HEK293T (cell line): ENCODE results near the gene PRR23A.

ENCODE experiments used
- BHLHE40 ChIP-seq: fragments of 450-650 bp; IDR thresholded peaks from 2 replicates; pipeline ENCODE4 v1.6.1; 2016; ENCODE audit warnings: mild to moderate bottlenecking, moderate library complexity, borderline replicate concordance
- CTBP1 ChIP-seq: fragments of 450-650 bp; IDR thresholded peaks from 2 replicates; pipeline ENCODE4 v1.6.1; 2016; ENCODE audit warnings: borderline replicate concordance
- LEF1 ChIP-seq: fragments of 450-650 bp; IDR thresholded peaks from 2 replicates; pipeline ENCODE4 v1.6.1; 2017; ENCODE audit warnings: mild to moderate bottlenecking, borderline replicate concordance
- NFRKB ChIP-seq: fragments of 450-650 bp; IDR thresholded peaks from 2 replicates; pipeline ENCODE4 v1.6.1; 2016; ENCODE audit warnings: mild to moderate bottlenecking, moderate library complexity

DNA sequence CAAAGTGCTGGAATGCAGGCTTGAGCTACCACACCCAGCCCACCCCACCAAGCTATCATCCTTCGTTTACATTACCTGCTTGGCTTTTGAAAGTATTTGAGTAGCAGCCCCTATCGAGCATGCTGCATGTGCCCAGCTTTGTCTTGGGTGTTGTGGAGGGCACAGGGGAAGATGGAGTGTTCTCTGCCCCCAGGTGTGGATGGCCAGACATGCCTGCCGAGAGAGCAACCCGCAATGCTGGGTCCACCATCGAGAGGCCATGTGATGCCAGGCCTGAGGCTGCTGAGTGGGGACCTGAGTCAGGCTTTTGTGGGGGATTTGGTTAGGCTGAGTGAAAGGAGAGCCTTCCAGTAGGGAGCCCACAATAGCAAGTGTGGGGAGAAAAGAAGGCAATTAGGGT, 33.1 kb downstream of the PRR23A start:
- TF ChIP-seq NFRKB (no peak), BHLHE40 (no peak), CTBP1 (no peak), LEF1 (no peak)
